Measurements from ENCODE around the gene SYT15.
"Not testable (repeated sequence)": the region's sequence is repeated elsewhere in the genome, so short reads cannot be mapped to it uniquely, and the experiment has no call there.

SYT15 gene

DNA sequence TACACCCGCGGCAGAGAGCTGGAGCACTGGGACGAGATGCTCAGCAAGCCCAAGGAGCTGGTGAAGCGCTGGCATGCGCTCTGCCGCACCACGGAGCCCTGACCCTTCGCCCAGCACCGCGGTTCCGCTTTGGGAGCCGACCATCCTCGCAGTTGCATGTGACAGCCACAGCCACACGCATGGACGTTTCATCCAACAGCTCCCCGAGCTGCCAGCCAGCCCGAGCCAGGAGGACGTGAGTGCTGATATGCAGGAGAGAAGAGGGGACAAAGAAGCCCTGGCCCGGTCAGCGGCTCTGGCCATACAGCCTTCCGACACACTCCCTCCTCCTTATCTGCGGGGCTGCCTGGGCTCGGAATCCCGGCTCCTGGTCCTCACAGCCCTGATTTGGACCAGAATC lies 8.6 kb downstream of the SYT15 start:
- H3K36me3 Mint-ChIP-seq, H3K27ac Mint-ChIP-seq, H3K4me3 Mint-ChIP-seq, DNase-seq, H3K27me3 Mint-ChIP-seq, H3K9me3 Mint-ChIP-seq, H3K4me1 Mint-ChIP-seq, CTCF ChIA-PET: not testable (repeated sequence)

GRCh38 chr10:46588221-46588620 lies 9.3 kb downstream of the SYT15 start:
- H3K4me3 Mint-ChIP-seq, H3K36me3 Mint-ChIP-seq, H3K27me3 Mint-ChIP-seq, DNase-seq, CTCF ChIA-PET, H3K4me1 Mint-ChIP-seq, H3K27ac Mint-ChIP-seq, H3K9me3 Mint-ChIP-seq: not testable (repeated sequence)

DNA sequence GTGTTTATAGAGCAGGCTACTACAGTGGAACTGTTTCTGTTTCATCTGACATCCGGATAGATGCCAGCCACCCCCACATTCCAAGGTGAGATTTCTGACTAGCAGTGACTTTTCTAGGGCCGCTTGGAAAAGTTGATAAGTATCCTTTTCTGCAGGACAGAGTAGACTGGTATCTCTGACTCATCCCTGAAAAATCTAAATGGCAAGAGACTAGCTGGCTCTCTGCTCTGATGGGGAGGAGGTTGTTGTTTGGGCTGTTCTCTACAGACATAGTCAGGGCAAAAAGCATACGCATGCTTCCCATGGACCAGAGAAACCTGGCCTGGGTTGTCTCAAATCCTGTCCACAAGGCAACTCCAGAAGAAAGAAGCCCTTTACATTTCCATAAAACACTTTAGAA lies 10.7 kb downstream of the SYT15 start:
- DNase-seq, H3K4me3 Mint-ChIP-seq, H3K4me1 Mint-ChIP-seq, H3K27ac Mint-ChIP-seq, H3K27me3 Mint-ChIP-seq, H3K9me3 Mint-ChIP-seq, CTCF ChIA-PET, H3K36me3 Mint-ChIP-seq: not testable (repeated sequence)

GRCh38 chr10:46591053-46591452 lies 12.1 kb downstream of the SYT15 start:
- DNase-seq, H3K4me1 Mint-ChIP-seq, CTCF ChIA-PET, H3K4me3 Mint-ChIP-seq, H3K27me3 Mint-ChIP-seq, H3K27ac Mint-ChIP-seq, H3K36me3 Mint-ChIP-seq, H3K9me3 Mint-ChIP-seq: not testable (repeated sequence)

DNA sequence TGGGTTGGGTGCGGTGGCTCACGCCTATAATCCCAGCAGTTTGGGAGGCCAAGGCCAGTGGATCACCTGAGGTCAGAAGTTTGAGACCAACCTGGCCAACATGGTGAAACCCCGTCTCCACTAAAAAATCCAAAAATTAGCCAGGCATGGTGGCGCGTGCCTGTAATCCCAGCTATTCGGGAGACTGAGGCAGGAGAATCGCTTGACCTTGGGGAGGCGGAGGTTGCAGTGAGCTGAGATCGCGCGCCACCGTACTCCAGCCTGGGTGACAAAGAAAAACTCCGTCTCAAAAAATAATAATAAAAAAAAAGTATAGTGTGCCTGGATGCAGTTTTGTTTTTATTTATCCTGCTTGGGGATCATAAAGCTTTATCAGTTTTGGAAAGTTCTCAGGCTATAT lies 14.4 kb downstream of the SYT15 start:
- H3K36me3 Mint-ChIP-seq, CTCF ChIA-PET: not testable (repeated sequence)

GRCh38 chr10:46594453-46595063 lies 15.6 kb downstream of the SYT15 start:
- DNase-seq, H3K27ac Mint-ChIP-seq, CTCF ChIA-PET, H3K36me3 Mint-ChIP-seq, H3K4me3 Mint-ChIP-seq, H3K4me1 Mint-ChIP-seq, H3K9me3 Mint-ChIP-seq, H3K27me3 Mint-ChIP-seq: not testable (repeated sequence)

More for the DNA sequence above, 14.4 kb downstream of the SYT15 start:
- not testable (repeated sequence) for H3K27me3 Mint-ChIP-seq, DNase-seq, H3K9me3 Mint-ChIP-seq, H3K4me1 Mint-ChIP-seq, H3K4me3 Mint-ChIP-seq, H3K27ac Mint-ChIP-seq

DNA sequence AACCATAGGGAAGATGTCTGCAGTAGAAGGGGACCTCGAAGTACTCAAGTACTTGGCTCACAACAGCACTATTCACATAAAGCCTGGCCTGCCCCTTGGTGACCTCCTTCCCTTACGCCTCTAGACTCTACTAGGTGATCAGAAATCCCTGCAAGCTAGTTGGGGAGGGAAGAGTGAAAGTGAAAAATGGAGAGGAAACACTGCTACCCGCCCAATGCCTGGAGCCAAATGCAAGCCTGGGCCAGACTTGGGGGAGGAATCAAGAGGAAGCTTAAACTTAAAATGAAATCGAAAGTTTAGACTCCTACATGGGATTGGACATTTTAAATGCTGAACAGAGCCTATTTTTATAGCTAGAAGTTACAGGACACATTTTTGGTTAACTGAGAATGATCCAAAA lies 17.6 kb downstream of the SYT15 start:
- H3K4me3 Mint-ChIP-seq, H3K9me3 Mint-ChIP-seq, CTCF ChIA-PET: not testable (repeated sequence)

DNA sequence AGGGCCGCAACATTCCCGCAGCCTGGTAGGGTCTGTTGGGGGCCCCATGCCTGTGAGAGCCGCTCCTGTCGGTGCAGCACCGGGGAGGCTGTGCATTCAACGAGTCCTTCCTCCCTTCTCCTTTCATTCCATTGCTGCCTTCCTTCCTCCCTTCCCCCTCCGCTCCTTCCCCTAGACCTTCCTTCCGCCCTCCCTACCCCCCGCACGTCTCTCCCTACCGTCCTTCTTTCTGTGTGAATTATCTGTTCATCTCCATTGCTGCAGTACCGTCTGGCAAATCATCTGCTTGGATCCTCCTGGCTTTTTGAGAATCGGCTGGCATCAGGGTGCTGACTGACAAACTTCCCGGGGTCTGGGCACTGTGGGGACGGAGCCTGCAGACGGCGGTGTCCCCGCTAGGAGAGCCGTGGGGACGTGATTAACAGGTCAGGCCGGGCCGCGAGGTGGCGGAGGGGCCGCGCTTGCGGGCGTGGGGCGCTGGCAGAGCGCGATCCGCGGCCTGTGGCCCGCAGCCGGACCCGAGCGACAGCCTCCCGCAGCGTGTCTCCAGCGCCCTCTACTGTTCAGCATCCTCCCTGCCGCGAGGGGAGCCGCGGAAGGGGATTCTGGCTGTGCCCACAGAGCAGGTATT lies 18.8 kb downstream of the SYT15 start:
- H3K36me3 Mint-ChIP-seq, H3K27me3 Mint-ChIP-seq, DNase-seq, H3K27ac Mint-ChIP-seq, H3K4me1 Mint-ChIP-seq, H3K9me3 Mint-ChIP-seq, CTCF ChIA-PET: not testable (repeated sequence)
- H3K4me3 Mint-ChIP-seq, result peak overlapping the region; percentile 47

More for the DNA sequence above, 17.6 kb downstream of the SYT15 start:
- not testable (repeated sequence) for DNase-seq, H3K36me3 Mint-ChIP-seq, H3K27me3 Mint-ChIP-seq, H3K27ac Mint-ChIP-seq, H3K4me1 Mint-ChIP-seq

GRCh38 chr10:46600516-46600915 lies 21.6 kb downstream of the SYT15 start:
- H3K27me3 Mint-ChIP-seq, H3K4me3 Mint-ChIP-seq, CTCF ChIA-PET, H3K36me3 Mint-ChIP-seq, H3K9me3 Mint-ChIP-seq, H3K4me1 Mint-ChIP-seq, H3K27ac Mint-ChIP-seq: not testable (repeated sequence)
- DNase-seq, result peak; percentile 21

DNA sequence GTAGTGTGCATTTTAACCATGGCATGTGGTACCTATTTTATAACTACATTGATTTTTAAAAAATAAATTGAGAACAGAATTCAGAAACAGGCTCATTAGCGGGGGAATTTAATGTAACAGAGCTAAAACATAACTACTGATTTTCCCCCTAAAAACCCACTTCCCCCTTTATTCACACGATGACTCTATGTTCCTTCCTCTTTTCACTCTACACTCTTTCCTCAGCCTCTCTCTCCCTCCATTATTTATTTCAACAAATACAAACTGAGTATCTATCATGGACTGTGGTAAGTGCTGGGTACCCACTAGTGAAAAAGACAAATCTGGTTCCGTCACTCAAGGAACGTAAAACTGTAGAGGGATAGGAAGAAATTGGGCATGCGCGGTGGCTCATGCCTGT lies 36.6 kb downstream of the SYT15 start:
- H3K4me1 Mint-ChIP-seq, H3K27me3 Mint-ChIP-seq, H3K9me3 Mint-ChIP-seq, DNase-seq, H3K4me3 Mint-ChIP-seq, CTCF ChIA-PET, H3K27ac Mint-ChIP-seq, H3K36me3 Mint-ChIP-seq: not testable (repeated sequence)

- CTCF ChIA-PET, DNase-seq, H3K4me3 Mint-ChIP-seq, H3K4me1 Mint-ChIP-seq, H3K36me3 Mint-ChIP-seq, H3K27me3 Mint-ChIP-seq, H3K27ac Mint-ChIP-seq, H3K9me3 Mint-ChIP-seq: not testable (repeated sequence)
Measured at GRCh38 chr10:46616227-46616626, 37.3 kb downstream of the SYT15 start.

GRCh38 chr10:46617134-46617533 lies 38.2 kb downstream of the SYT15 start:
- H3K27ac Mint-ChIP-seq, H3K4me1 Mint-ChIP-seq, H3K27me3 Mint-ChIP-seq, DNase-seq, H3K4me3 Mint-ChIP-seq, H3K36me3 Mint-ChIP-seq, H3K9me3 Mint-ChIP-seq, CTCF ChIA-PET: not testable (repeated sequence)

DNA sequence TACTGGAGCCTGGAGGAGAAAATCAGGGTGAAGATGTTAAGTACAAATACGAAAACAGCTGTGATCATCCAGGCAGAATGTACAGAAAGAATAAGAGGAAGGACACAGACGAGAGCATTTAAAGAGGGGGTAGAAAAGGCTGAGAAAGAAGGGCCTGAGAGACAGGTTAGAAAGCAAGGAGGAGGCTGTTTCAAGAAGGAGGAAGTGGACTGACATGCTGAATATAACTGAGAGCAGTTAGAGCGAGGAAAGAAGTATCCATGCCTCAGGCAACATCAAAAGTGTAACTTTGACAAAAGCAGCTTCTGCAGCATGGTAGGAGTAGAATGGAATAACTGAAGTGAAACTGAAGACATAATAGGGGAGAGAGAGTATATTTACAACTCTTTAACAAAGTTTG lies 39.0 kb downstream of the SYT15 start:
- H3K4me1 Mint-ChIP-seq, H3K27ac Mint-ChIP-seq: not testable (repeated sequence)

GRCh38 chr10:46623899-46624654 lies 45.1 kb downstream of the SYT15 start:
- CTCF ChIA-PET, DNase-seq, H3K27ac Mint-ChIP-seq, H3K4me1 Mint-ChIP-seq, H3K4me3 Mint-ChIP-seq, H3K36me3 Mint-ChIP-seq, H3K27me3 Mint-ChIP-seq, H3K9me3 Mint-ChIP-seq: not testable (repeated sequence)

More for the DNA sequence above, 39.0 kb downstream of the SYT15 start:
- H3K27me3 Mint-ChIP-seq, CTCF ChIA-PET, DNase-seq, H3K9me3 Mint-ChIP-seq, H3K36me3 Mint-ChIP-seq, H3K4me3 Mint-ChIP-seq: not testable (repeated sequence)

DNA sequence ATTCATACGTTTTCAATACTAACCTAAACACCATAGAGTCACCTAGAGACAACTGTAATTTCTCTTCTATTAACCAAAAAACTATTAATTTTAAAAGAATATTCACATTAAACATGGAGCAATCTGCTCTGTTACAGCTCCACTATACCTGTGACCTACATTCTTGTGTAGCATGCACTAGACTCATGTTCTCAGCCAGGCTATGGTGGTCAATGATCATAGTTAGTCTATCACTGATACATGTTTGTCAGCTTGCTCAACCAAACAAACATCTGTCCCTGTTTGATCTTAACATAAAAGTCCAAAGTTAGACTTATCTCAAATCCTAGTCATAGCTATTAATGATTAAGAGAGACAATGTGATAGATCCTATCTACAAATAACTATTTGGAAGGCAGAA lies 50.9 kb downstream of the SYT15 start:
- not testable (repeated sequence) for DNase-seq, H3K27ac Mint-ChIP-seq, H3K9me3 Mint-ChIP-seq

More for the DNA sequence above, 50.9 kb downstream of the SYT15 start:
- H3K36me3 Mint-ChIP-seq, H3K4me3 Mint-ChIP-seq, H3K27me3 Mint-ChIP-seq, CTCF ChIA-PET, H3K4me1 Mint-ChIP-seq: not testable (repeated sequence)
